HEK293T (cell line): ENCODE data around the gene TGFB1.
A peak's percentile ranks its signal among the peaks of the same experiment; 100 is the strongest.

Experiments used
- CTCF ChIA-PET: fragments of 350-600 bp; formaldehyde crosslinking; extraction: SDS; loops from one replicate; lab custom pipeline; 2021; ENCODE audit warnings: antibody characterized with exemption, inconsistent platforms; lab: Yijun Ruan, JAX
- POLR2A ChIA-PET: fragments of 350-600 bp; formaldehyde crosslinking; extraction: SDS; loops from one replicate; lab custom pipeline; 2020; ENCODE audit warnings: antibody characterized with exemption, inconsistent platforms; lab: Yijun Ruan, JAX
- DNase-seq: peaks from one replicate; pipeline ENCODE4 v3.0.0; 2012; ENCODE audit warnings: mixed read lengths; ENCODE audit errors: extremely low spot score
- ARNT ChIP-seq: fragments of 450-650 bp; IDR thresholded peaks from 2 replicates; pipeline ENCODE4 v1.6.1; 2017; ENCODE audit warnings: mild to moderate bottlenecking
- BHLHE40 ChIP-seq: fragments of 450-650 bp; IDR thresholded peaks from 2 replicates; pipeline ENCODE4 v1.6.1; 2016; ENCODE audit warnings: mild to moderate bottlenecking, moderate library complexity, borderline replicate concordance
- CTBP1 ChIP-seq: fragments of 450-650 bp; IDR thresholded peaks from 2 replicates; pipeline ENCODE4 v1.6.1; 2016; ENCODE audit warnings: borderline replicate concordance
- ELF4 ChIP-seq: fragments of 450-650 bp; IDR thresholded peaks from 2 replicates; pipeline ENCODE4 v1.6.1; 2017; ENCODE audit warnings: antibody characterized with exemption
- FOXA1 ChIP-seq: fragments of 450-650 bp; IDR thresholded peaks from 2 replicates; pipeline ENCODE4 v1.6.1; 2016; ENCODE audit warnings: mild to moderate bottlenecking
- FOXK2 ChIP-seq: fragments of 450-650 bp; IDR thresholded peaks from 2 replicates; pipeline ENCODE4 v1.6.1; 2016; ENCODE audit warnings: mild to moderate bottlenecking
- FOXM1 ChIP-seq: fragments of 450-650 bp; IDR thresholded peaks from 2 replicates; pipeline ENCODE4 v1.6.1; 2017; ENCODE audit warnings: mild to moderate bottlenecking, borderline replicate concordance
- HDGF ChIP-seq: fragments of 450-650 bp; IDR thresholded peaks from 2 replicates; pipeline ENCODE4 v1.6.1; 2017; ENCODE audit warnings: antibody characterized with exemption, borderline replicate concordance
- L3MBTL2 ChIP-seq: fragments of 450-650 bp; conservative IDR thresholded peaks from 2 replicates; pipeline ENCODE4 v1.6.1; 2016; ENCODE audit warnings: mild to moderate bottlenecking
- LEF1 ChIP-seq: fragments of 450-650 bp; IDR thresholded peaks from 2 replicates; pipeline ENCODE4 v1.6.1; 2017; ENCODE audit warnings: mild to moderate bottlenecking, borderline replicate concordance
- NFRKB ChIP-seq: fragments of 450-650 bp; IDR thresholded peaks from 2 replicates; pipeline ENCODE4 v1.6.1; 2016; ENCODE audit warnings: mild to moderate bottlenecking, moderate library complexity
- PKNOX1 ChIP-seq: fragments of 450-650 bp; IDR thresholded peaks from 2 replicates; pipeline ENCODE4 v1.6.1; 2016
- SP1 ChIP-seq: fragments of 450-650 bp; IDR thresholded peaks from 2 replicates; pipeline ENCODE4 v1.6.1; 2017
- SUZ12 ChIP-seq: fragments of 450-650 bp; IDR thresholded peaks from 2 replicates; pipeline ENCODE4 v1.6.1; 2016; ENCODE audit warnings: mild to moderate bottlenecking
- TARDBP ChIP-seq: fragments of 450-650 bp; IDR thresholded peaks from 2 replicates; pipeline ENCODE4 v1.6.1; 2016
- ZNF384 ChIP-seq: fragments of 450-650 bp; IDR thresholded peaks from 2 replicates; pipeline ENCODE4 v1.6.1; 2016

TGFB1 gene

GRCh38 chr19:41355035-41355434 is 1.3 kb upstream of the TGFB1 start:
- TF ChIP-seq TARDBP (no peak), FOXK2 (no peak), LEF1 (no peak), ZNF384 (no peak), NFRKB (no peak), HDGF (no peak), PKNOX1 (no peak), ARNT (no peak), FOXA1 (no peak), SP1 (no peak), CTBP1 (no peak), FOXM1 (no peak), ELF4 (no peak)
- ChIA-PET CTCF (interaction anchor here (0.6 kb wide), 1 partner anchor 93 kb away, joined by 3 read pairs; no protein-coding TSS in a partner anchor), POLR2A (interaction anchor here (0.9 to 5.4 kb wide), 2 partner anchors 9 to 44 kb away, joined by 3 to 51 read pairs; partner anchors contain the start of gene B9D2)
- no peak for DNase-seq

- TF ChIP-seq FOXA1: no peak
- TF ChIP-seq HDGF: no peak
- TF ChIP-seq L3MBTL2: no peak
- TF ChIP-seq CTBP1: no peak
- TF ChIP-seq FOXM1: no peak
- TF ChIP-seq ZNF384: no peak
- TF ChIP-seq TARDBP: no peak
- POLR2A ChIA-PET: interaction anchor here (0.9 to 5.4 kb wide), 2 partner anchors 10 to 44 kb away, joined by 3 to 51 read pairs; partner anchors contain the start of gene B9D2
- CTCF ChIA-PET: interaction anchor here (0.6 kb wide), 1 partner anchor 92 kb away, joined by 3 read pairs; no protein-coding TSS in a partner anchor
- DNase-seq: no peak
Measured at GRCh38 chr19:41354343-41354953, 726 bp upstream of the TGFB1 start.

- CTCF ChIA-PET: interaction anchor here (0.5 to 1.8 kb wide), 5 partner anchors 11 to 617 kb away, joined by 3 to 5 read pairs (median 4); partner anchors contain the start of gene B9D2
- DNase-seq: peak; percentile 40
- TF ChIP-seq L3MBTL2 (peak; percentile 63), ELF4 (no peak)
- POLR2A ChIA-PET: interaction anchor here (0.6 to 5.4 kb wide), 12 partner anchors 11 to 126 kb away, joined by 3 to 51 read pairs (median 5); partner anchors contain the start of genes B9D2, CCDC97 and HNRNPUL1
Measured at GRCh38 chr19:41352609-41353465, 885 bp downstream of the TGFB1 start.

- DNase-seq: no peak
- POLR2A ChIA-PET: interaction anchor here (0.6 to 5.4 kb wide), 11 partner anchors 12 to 126 kb away, joined by 3 to 51 read pairs (median 5); partner anchors contain the start of genes B9D2, CCDC97 and HNRNPUL1
- CTCF ChIA-PET: interaction anchor here (0.6 to 1.8 kb wide), 3 partner anchors 12 to 617 kb away, joined by 3 to 5 read pairs (median 4); partner anchors contain the start of gene B9D2
- TF ChIP-seq FOXM1 (no peak), TARDBP (no peak), NFRKB (no peak), FOXA1 (no peak), ZNF384 (no peak), HDGF (no peak), LEF1 (no peak), PKNOX1 (no peak)
Measured at GRCh38 chr19:41352279-41352608, 1.5 kb downstream of the TGFB1 start.

- ChIA-PET POLR2A (interaction anchor here (0.8 to 5.4 kb wide), 10 partner anchors 12 to 125 kb away, joined by 3 to 51 read pairs (median 5); partner anchors contain the start of genes B9D2 and CCDC97), CTCF (interaction anchor here (0.6 to 1.8 kb wide), 3 partner anchors 12 to 618 kb away, joined by 3 to 5 read pairs (median 4); partner anchors contain the start of gene B9D2)
- DNase-seq: peak; percentile 56
- TF ChIP-seq L3MBTL2 (no peak), FOXM1 (no peak), TARDBP (no peak; the same call in 1 of the 2 replicates), ELF4 (no peak), HDGF (no peak), SUZ12 (no peak), PKNOX1 (no peak), BHLHE40 (no peak), ZNF384 (no peak)
Measured at GRCh38 chr19:41351339-41352245, 2.1 kb downstream of the TGFB1 start.
